ENCODE data around the gene FOXO3. TPM values are rescaled to one million over a fixed set of nuclear protein-coding genes. Genes with fewer than 3 reads are reported as not detected.

FOXO3 gene
- total RNA-seq, 4 donors from 2014 or later, result 111 to 293 (median 183) TPM

- no peak overlapping the region for H3K4me3 ChIP-seq
- ATAC-seq (no peak), DNase-seq (no peak)
- H3K27ac ChIP-seq, result peak overlapping the region; percentile 89 to 94 (median 92)
- H3K27me3 ChIP-seq, result no peaks in the 10 kb centered on the region
- in situ Hi-C loops (cut with MboI; ENCODE audit: low sequenced_read_pairs in 4 of 4) (loop anchor here in 2 of 4 donors (25.0 kb wide), 2 partner anchors 88 to 437 kb away; partner anchors contain the start of genes CEP57L1 (in 1 of the 2), FOXO3 (in 1 of the 2) and SESN1 (in 1 of the 2)), intact Hi-C loops (cut with DNase I; ENCODE audit: low total_unique reads) (loop anchor here (5.0 to 10.0 kb wide), 2 partner anchors 33 to 1156 kb away; partner anchors contain the start of gene SOBP)
- no peaks in the 10 kb centered on the region for H3K9me3 ChIP-seq
- peaks cover 0 to 9% of the 10 kb centered on the region in 2 donors for H3K36me3 ChIP-seq
- TF ChIP-seq, protein P1, sequence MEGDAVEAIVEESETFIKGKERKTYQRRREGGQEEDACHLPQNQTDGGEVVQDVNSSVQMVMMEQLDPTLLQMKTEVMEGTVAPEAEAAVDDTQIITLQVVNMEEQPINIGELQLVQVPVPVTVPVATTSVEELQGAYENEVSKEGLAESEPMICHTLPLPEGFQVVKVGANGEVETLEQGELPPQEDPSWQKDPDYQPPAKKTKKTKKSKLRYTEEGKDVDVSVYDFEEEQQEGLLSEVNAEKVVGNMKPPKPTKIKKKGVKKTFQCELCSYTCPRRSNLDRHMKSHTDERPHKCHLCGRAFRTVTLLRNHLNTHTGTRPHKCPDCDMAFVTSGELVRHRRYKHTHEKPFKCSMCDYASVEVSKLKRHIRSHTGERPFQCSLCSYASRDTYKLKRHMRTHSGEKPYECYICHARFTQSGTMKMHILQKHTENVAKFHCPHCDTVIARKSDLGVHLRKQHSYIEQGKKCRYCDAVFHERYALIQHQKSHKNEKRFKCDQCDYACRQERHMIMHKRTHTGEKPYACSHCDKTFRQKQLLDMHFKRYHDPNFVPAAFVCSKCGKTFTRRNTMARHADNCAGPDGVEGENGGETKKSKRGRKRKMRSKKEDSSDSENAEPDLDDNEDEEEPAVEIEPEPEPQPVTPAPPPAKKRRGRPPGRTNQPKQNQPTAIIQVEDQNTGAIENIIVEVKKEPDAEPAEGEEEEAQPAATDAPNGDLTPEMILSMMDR (IDR thresholded peaks at IDR 0.05 in 4 of 5, conservative IDR thresholded peaks at IDR 0.05 in 1 of 5), result no peak
- no peak for TF ChIP-seq POLR2A (IDR thresholded peaks at IDR 0.05)
- peaks cover 97 to 100% of the 10 kb centered on the region in 2 donors for H3K4me1 ChIP-seq
Observed at GRCh38 chr6:108650325-108650724, 89.6 kb downstream of the FOXO3 start.

- Histone ChIP-seq H3K27me3 (no peaks in the 10 kb centered on the region), H3K36me3 (peaks cover 0 to 9% of the 10 kb centered on the region in 2 donors), H3K27ac (peak overlapping the region; percentile 89 to 94 (median 92)), H3K9me3 (no peaks in the 10 kb centered on the region), H3K4me3 (no peak overlapping the region), H3K4me1 (peaks cover 97 to 100% of the 10 kb centered on the region in 2 donors)
- intact Hi-C loops (cut with DNase I; ENCODE audit: low total_unique reads), result loop anchor here (5.0 to 10.0 kb wide), 2 partner anchors 33 to 1156 kb away; partner anchors contain the start of gene SOBP
- DNase-seq, result no peak
- ATAC-seq, result no peak
- TF ChIP-seq, protein P1 (IDR thresholded peaks at IDR 0.05 in 4 of 5, conservative IDR thresholded peaks at IDR 0.05 in 1 of 5), result no peak
- peak in 1 of 2 donors; percentile 8 for TF ChIP-seq POLR2A (IDR thresholded peaks at IDR 0.05)
- in situ Hi-C loops (cut with MboI; ENCODE audit: low sequenced_read_pairs in 4 of 4), result loop anchor here in 2 of 4 donors (25.0 kb wide), 2 partner anchors 88 to 437 kb away; partner anchors contain the start of genes CEP57L1 (in 1 of the 2), FOXO3 (in 1 of the 2) and SESN1 (in 1 of the 2)
Observed at GRCh38 chr6:108650781-108651180, 90.1 kb downstream of the FOXO3 start.

DNA sequence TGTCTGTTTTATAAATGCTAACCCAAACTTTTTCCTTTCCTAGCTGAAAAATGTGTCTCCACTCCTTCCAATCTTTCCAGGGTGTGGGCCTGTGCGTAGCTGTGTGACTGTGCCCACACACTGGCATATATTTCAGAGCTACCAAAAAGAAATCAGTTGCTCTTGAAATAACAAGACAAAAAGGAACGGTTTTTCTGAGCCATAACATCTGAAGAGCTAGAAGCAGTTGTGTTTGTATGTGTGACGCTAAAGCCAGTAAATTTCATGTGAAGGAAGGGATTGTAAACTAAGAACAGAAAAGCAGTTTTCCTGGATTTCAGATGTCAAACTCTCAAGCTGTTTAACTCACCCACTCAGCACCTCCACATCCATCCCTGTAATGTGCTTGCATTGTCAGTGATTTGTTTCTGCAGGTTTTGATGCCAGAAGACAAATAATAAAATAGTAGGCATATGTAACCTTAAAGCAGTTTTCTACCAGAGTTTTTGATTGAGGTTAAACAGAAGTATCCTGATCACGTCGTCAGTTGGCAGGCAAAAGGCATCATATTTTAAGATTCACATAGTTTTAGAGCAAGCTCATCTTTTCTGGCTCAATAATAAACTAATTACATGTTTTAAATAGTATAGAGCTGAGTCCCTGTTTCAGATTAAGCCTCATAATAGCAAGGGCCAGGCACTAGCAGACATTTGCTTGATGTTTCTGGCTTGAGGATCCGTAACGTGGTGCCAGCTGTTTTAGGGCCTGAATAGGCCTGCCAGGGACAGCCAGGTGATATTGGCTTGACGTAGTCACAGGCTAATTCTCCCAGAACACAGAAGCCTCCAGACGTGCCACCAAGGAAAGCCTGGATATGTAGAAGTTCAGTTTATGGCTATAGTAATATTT, 90.9 kb downstream of the FOXO3 start:
- TF ChIP-seq POLR2A (IDR thresholded peaks at IDR 0.05), result peak; percentile 58 to 66
- TF ChIP-seq, protein P1 (IDR thresholded peaks at IDR 0.05 in 4 of 5, conservative IDR thresholded peaks at IDR 0.05 in 1 of 5), result no peak
- in situ Hi-C loops (cut with MboI; ENCODE audit: low sequenced_read_pairs in 4 of 4), result loop anchor here in 2 of 4 donors (25.0 kb wide), 2 partner anchors 89 to 436 kb away; partner anchors contain the start of genes CEP57L1 (in 1 of the 2), FOXO3 (in 1 of the 2) and SESN1 (in 1 of the 2)
- intact Hi-C loops (cut with DNase I; ENCODE audit: low total_unique reads), result loop anchor here (1.0 to 10.0 kb wide), 3 partner anchors 34 to 1157 kb away; partner anchors contain the start of gene SOBP
- Histone ChIP-seq H3K36me3 (peaks cover 0 to 9% of the 10 kb centered on the region in 2 donors), H3K9me3 (no peaks in the 10 kb centered on the region), H3K27me3 (no peaks in the 10 kb centered on the region), H3K27ac (peak overlapping the region; percentile 89 to 94 (median 92)), H3K4me1 (peaks cover 95 to 96% of the 10 kb centered on the region in 2 donors), H3K4me3 (peak overlapping the region in 1 of 4 donors; percentile 15)
- DNase-seq (peak; percentile 79 to 86), ATAC-seq (peak; percentile 58 to 61)

- no peak for DNase-seq
- Histone ChIP-seq H3K9me3 (no peaks in the 10 kb centered on the region), H3K27me3 (no peaks in the 10 kb centered on the region), H3K27ac (peak overlapping the region; percentile 89 to 94 (median 92)), H3K4me3 (peak overlapping the region in 2 of 4 donors; percentile 15 to 67), H3K36me3 (peaks cover 0 to 7% of the 10 kb centered on the region in 2 donors), H3K4me1 (peaks cover 88 to 95% of the 10 kb centered on the region in 2 donors)
- intact Hi-C loops (cut with DNase I; ENCODE audit: low total_unique reads) (loop anchor here (1.0 to 10.0 kb wide), 3 partner anchors 35 to 1158 kb away; partner anchors contain the start of gene SOBP), in situ Hi-C loops (cut with MboI; ENCODE audit: low sequenced_read_pairs in 4 of 4) (loop anchor here in 2 of 4 donors (25.0 kb wide), 2 partner anchors 90 to 435 kb away; partner anchors contain the start of genes CEP57L1 (in 1 of the 2), FOXO3 (in 1 of the 2) and SESN1 (in 1 of the 2))
- ATAC-seq, result no peak
- no peak for TF ChIP-seq POLR2A (IDR thresholded peaks at IDR 0.05)
- TF ChIP-seq, protein P1 (IDR thresholded peaks at IDR 0.05 in 4 of 5, conservative IDR thresholded peaks at IDR 0.05 in 1 of 5), result no peak
Observed at GRCh38 chr6:108652375-108652774, 91.7 kb downstream of the FOXO3 start.

Data from gastrocnemius medialis (tissue), 4 donors.